Tibial nerve (tissue), 4 donors: ENCODE data around the gene MINPP1. TPM values are rescaled to one million over a fixed set of nuclear protein-coding genes. Genes with fewer than 3 reads are reported as not detected.

Experiments
- DNase-seq, 2 donors: peaks; one replicate each; pipeline ENCODE4 v3.0.0-alpha.2; 2019; ENCODE audit warnings: low spot score in 2 of 2
- H3K27ac ChIP-seq, 4 donors: fragments of 200-600 bp; sonication (generic) in 3 of 4; one replicate each; pipeline ENCODE4 v1.5.1; 2017 to 2019; ENCODE audit warnings: mild to moderate bottlenecking in 1 of 4
- H3K27me3 ChIP-seq, 2 donors: fragments of 200-600 bp; sonication (generic) in 1 of 2; one replicate each; pipeline versions ENCODE4 v1.5.1 to v1.6.0; 2017 to 2019
- H3K36me3 ChIP-seq, 3 donors: fragments of 200-600 bp; sonication (generic); one replicate each; pipeline ENCODE4 v1.5.1; 2018 to 2019
- H3K4me1 ChIP-seq, 4 donors: fragments of 200-600 bp; sonication (generic) in 3 of 4; one replicate each; pipeline ENCODE4 v1.5.1; 2017 to 2019
- H3K4me3 ChIP-seq, 4 donors: fragments of 200-600 bp; sonication (generic) in 3 of 4; one replicate each; pipeline ENCODE4 v1.5.1; 2017 to 2019; ENCODE audit warnings: mild to moderate bottlenecking in 1 of 4, moderate library complexity in 1 of 4
- H3K9me3 ChIP-seq, 4 donors: fragments of 200-600 bp; sonication (generic) in 3 of 4; one replicate each; pipeline ENCODE4 v1.5.1; 2017 to 2019
- CTCF ChIP-seq, 5 experiments: fragments of 200-600 bp in 3 of 5; fragments of 450-650 bp in 2 of 5; sonication (generic) in 3 of 5; IDR thresholded peaks; one replicate each; pipeline ENCODE4 v1.5.1; 2016 to 2019; ENCODE audit warnings: antibody characterized with exemption in 5 of 5, mild to moderate bottlenecking in 3 of 5, moderate library complexity in 2 of 5
- EP300 ChIP-seq, 2 donors: sonication (generic); formaldehyde crosslinking; IDR thresholded peaks; one replicate each; pipeline ENCODE4 v1.6.1; 2017; ENCODE audit warnings: antibody characterized with exemption in 2 of 2, mild to moderate bottlenecking in 1 of 2
- POLR2A ChIP-seq, 2 donors: fragments of 450-650 bp; IDR thresholded peaks; one replicate each; pipeline ENCODE4 v1.6.1; 2017; ENCODE audit warnings: antibody characterized with exemption in 2 of 2, mild to moderate bottlenecking in 2 of 2, moderate library complexity in 2 of 2
- WGBS, 2 donors: methylation state at CpG; one replicate each; pipeline ENCODE4 v1.1.5; 2018; 5-methylcytosine and 5-hydroxymethylcytosine counted together
- total RNA-seq, 4 donors: library from RNA; depleted of rRNA; stranded (reverse); fragments of >200 nt; gene quantifications; one replicate each; pipeline ENCODE4 v1.1.0, GENCODE V29; 2016

The MINPP1 gene
- total RNA-seq, 4 donors from 2014 or later, result 11.1 to 18.8 (median 13.5) TPM

DNA sequence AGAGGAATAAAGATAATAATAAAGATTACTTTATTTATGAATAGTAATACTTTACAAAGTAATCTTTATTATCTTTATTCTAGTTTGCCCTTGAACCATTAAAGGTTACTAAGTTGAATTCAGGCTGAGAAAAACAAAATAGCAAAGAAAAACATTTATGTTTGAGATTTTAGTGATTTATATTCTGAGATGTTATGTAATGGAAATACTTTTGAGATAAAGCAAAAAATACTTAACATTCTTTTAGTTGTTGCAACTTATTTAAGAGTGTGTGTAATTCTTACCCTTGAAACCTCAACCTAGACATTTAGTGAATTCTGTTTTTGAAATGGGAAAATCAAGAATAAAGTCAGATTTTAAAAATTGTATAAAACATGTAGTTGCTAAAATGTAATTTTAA lies 40.0 kb downstream of the MINPP1 start:
- H3K27ac ChIP-seq, result no peak overlapping the region
- H3K4me1 ChIP-seq, result peaks cover 0 to 10% (median 0%) of the 10 kb centered on the region in 4 donors
- H3K9me3 ChIP-seq, result peaks cover 0 to 4% (median 0%) of the 10 kb centered on the region in 4 donors
- peaks cover 0 to 58% (median 0%) of the 10 kb centered on the region in 3 donors for H3K36me3 ChIP-seq
- no peaks in the 10 kb centered on the region for H3K27me3 ChIP-seq
- no peak overlapping the region for H3K4me3 ChIP-seq
- DNase-seq, result no peak
- TF ChIP-seq POLR2A (IDR thresholded peaks at IDR 0.05) (no peak), EP300 (IDR thresholded peaks at IDR 0.05) (no peak), CTCF (IDR thresholded peaks at IDR 0.05) (no peak)

GRCh38 chr10:87545783-87546182 lies 41.1 kb downstream of the MINPP1 start:
- H3K27me3 ChIP-seq, result no peaks in the 10 kb centered on the region
- H3K9me3 ChIP-seq, result peaks cover 0 to 4% (median 0%) of the 10 kb centered on the region in 4 donors
- no peak overlapping the region for H3K4me3 ChIP-seq
- TF ChIP-seq EP300 (IDR thresholded peaks at IDR 0.05) (no peak), POLR2A (IDR thresholded peaks at IDR 0.05) (no peak), CTCF (IDR thresholded peaks at IDR 0.05) (no peak)
- peaks cover 0 to 48% (median 0%) of the 10 kb centered on the region in 3 donors for H3K36me3 ChIP-seq
- H3K4me1 ChIP-seq, result peaks cover 0 to 12% (median 0%) of the 10 kb centered on the region in 4 donors
- 67 to 78% methylated on average over 5 of the region's 5 CpGs for WGBS, 2 donors
- DNase-seq, result no peak
- no peak overlapping the region for H3K27ac ChIP-seq

DNA sequence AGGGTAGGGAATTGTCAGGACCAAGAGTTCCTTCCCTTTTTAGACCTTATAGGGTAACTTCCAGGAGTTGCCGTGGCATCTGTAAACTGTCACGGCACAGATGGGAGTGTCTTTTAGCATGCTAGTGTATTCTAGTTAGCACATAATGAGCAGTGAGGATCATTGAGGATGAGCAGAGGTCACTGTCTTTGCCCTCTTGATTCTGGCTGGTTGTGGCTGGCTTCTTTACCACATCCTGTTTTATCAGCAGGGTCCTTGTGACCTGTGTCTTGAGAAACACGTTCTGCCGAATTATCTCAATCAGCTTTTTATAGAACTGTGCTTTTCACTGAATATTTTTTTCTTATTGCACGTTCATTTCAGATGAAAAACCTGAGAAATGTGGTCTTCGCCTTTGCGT lies 41.5 kb downstream of the MINPP1 start:
- WGBS, 2 donors, result 78 to 84% methylated on average over 7 of the region's 7 CpGs
- no peak overlapping the region for H3K27ac ChIP-seq
- H3K9me3 ChIP-seq, result peaks cover 0 to 4% (median 0%) of the 10 kb centered on the region in 4 donors
- H3K27me3 ChIP-seq, result no peaks in the 10 kb centered on the region
- H3K4me1 ChIP-seq, result peaks cover 0 to 16% (median 0%) of the 10 kb centered on the region in 4 donors
- DNase-seq, result peak in 1 of 2 donors; percentile 36
- peak in 1 of 2 donors; percentile 37 for TF ChIP-seq EP300 (IDR thresholded peaks at IDR 0.05)
- TF ChIP-seq CTCF (IDR thresholded peaks at IDR 0.05), result no peak
- peaks cover 0 to 48% (median 0%) of the 10 kb centered on the region in 3 donors for H3K36me3 ChIP-seq
- no peak overlapping the region for H3K4me3 ChIP-seq

DNA sequence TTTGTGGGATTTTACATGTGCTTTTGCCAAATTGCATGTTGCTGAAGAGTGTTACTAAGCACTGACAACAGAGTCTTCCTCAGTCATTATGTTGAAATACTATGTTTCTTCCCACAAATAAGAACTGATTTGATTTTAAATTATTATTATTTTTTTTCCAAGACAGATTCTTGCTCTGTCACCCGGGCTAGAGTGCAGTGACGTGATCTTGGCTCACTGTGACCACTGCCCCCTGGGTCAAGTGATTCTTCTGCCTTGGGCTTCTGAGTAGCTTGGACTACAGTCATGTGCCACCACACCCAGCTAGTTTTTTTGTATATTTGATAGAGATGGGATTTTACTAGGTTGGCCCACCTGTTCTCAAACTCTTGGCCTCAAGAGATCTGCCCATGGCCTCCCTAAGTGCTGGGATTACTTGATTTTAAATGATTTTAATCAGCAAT lies 42.3 kb downstream of the MINPP1 start:
- TF ChIP-seq EP300 (IDR thresholded peaks at IDR 0.05), result no peak
- TF ChIP-seq CTCF (IDR thresholded peaks at IDR 0.05), result no peak
- TF ChIP-seq POLR2A (IDR thresholded peaks at IDR 0.05), result no peak
- Histone ChIP-seq H3K9me3 (peaks cover 0 to 4% (median 0%) of the 10 kb centered on the region in 4 donors), H3K27me3 (no peaks in the 10 kb centered on the region), H3K27ac (no peak overlapping the region), H3K4me3 (no peak overlapping the region), H3K4me1 (peaks cover 0 to 17% (median 0%) of the 10 kb centered on the region in 4 donors), H3K36me3 (peaks cover 0 to 44% (median 0%) of the 10 kb centered on the region in 3 donors)
- 63 to 75% methylated on average over 2 of the region's 2 CpGs for WGBS, 2 donors
- DNase-seq, result no peak

DNA sequence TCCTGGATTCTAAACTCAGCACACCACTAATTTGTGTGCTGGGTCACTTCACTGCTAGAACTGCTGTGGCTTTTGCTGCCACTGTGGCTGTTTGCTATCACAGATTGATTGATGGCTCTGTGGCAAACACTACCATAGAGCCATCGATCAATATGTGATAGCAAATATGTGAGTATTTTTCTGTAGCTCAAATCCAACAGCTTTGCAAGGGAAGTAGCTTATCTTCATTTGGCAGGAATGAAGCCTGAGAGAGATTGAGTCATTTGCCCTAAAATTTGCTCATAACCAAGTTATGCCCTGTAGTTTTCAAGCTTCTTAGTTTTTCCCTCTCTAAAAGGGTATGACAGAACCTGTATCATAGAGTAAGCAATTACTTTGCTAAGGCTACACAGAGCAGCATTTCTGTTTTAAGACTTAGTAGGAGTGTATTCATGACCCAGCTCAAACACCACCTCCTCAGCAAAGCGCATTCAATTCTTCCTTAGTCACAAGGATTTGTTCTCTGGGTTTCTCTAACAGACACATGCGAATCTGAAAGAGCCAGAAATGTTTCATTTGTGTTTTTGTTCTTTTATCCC lies 43.1 kb downstream of the MINPP1 start:
- peaks cover 0 to 17% (median 0%) of the 10 kb centered on the region in 4 donors for H3K4me1 ChIP-seq
- H3K27me3 ChIP-seq, result no peaks in the 10 kb centered on the region
- DNase-seq, result no peak
- TF ChIP-seq EP300 (IDR thresholded peaks at IDR 0.05) (no peak), POLR2A (IDR thresholded peaks at IDR 0.05) (no peak), CTCF (IDR thresholded peaks at IDR 0.05) (no peak)
- H3K27ac ChIP-seq, result no peak overlapping the region
- H3K9me3 ChIP-seq, result peaks cover 0 to 4% (median 0%) of the 10 kb centered on the region in 4 donors
- H3K36me3 ChIP-seq, result peaks cover 0 to 40% (median 0%) of the 10 kb centered on the region in 3 donors
- 72 to 79% methylated on average over 3 of the region's 3 CpGs for WGBS, 2 donors
- no peak overlapping the region for H3K4me3 ChIP-seq
